Measurements from ENCODE around the gene ADPRH.

GRCh38 chr3:119575507-119575906 is 3.8 kb upstream of the ADPRH start:
- no peak for TF ChIP-seq CTCF (conservative IDR thresholded peaks at IDR 0.05)
- TF ChIP-seq EZH2 (IDR thresholded peaks at IDR 0.05; ENCODE audit: low read depth) = no peak
